ENCODE measurements around the gene ZSCAN12. TPM values are rescaled to one million over a fixed set of nuclear protein-coding genes. Genes with fewer than 3 reads are reported as not detected.

Gene ZSCAN12
- total and polyA plus RNA-seq, 12 donors = 1.2 to 3.5 (median 2.6) TPM

GRCh38 chr6:28349892-28350737 is 49.4 kb downstream of the ZSCAN12 start, which contains the start of gene ZKSCAN3:
Gene ZKSCAN3 (plus strand): TSS chr6:28349947. CDS start chr6:28359587, 9,640 bp downstream.
- Histone ChIP-seq H3K27ac (peak within 1 kb of the TSS; percentile 28 to 90 (median 78)), H3K4me1 (peaks cover 3 to 36% (median 24%) of the 10 kb centered on the region in 9 donors), H3K9me3 (no peaks in the 10 kb centered on the region), H3K36me3 (no peaks in the 10 kb centered on the region), H3K27me3 (no peaks in the 10 kb centered on the region), H3K4me3 (peak within 1 kb of the TSS; percentile 61 to 88 (median 78))
- WGBS, 2 donors = 1 to 2% methylated on average over 30 of the region's 30 CpGs
- intact Hi-C loops (cut with DNase I) = loop anchor here in 8 of 10 donors (2.0 to 10.0 kb wide), 9 partner anchors 13 to 445 kb away; partner anchors contain the start of genes ZSCAN26 (in 3 of the 8), ZSCAN9 (in 3 of the 8), NKAPL (in 1 of the 8) and PGBD1 (in 1 of the 8)
- DNase-seq (peak; percentile 82 to 85), ATAC-seq (peak; percentile 93 to 97 (median 96))
- TF ChIP-seq, protein P1, sequence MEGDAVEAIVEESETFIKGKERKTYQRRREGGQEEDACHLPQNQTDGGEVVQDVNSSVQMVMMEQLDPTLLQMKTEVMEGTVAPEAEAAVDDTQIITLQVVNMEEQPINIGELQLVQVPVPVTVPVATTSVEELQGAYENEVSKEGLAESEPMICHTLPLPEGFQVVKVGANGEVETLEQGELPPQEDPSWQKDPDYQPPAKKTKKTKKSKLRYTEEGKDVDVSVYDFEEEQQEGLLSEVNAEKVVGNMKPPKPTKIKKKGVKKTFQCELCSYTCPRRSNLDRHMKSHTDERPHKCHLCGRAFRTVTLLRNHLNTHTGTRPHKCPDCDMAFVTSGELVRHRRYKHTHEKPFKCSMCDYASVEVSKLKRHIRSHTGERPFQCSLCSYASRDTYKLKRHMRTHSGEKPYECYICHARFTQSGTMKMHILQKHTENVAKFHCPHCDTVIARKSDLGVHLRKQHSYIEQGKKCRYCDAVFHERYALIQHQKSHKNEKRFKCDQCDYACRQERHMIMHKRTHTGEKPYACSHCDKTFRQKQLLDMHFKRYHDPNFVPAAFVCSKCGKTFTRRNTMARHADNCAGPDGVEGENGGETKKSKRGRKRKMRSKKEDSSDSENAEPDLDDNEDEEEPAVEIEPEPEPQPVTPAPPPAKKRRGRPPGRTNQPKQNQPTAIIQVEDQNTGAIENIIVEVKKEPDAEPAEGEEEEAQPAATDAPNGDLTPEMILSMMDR (IDR thresholded peaks at IDR 0.05) = no peak

DNA sequence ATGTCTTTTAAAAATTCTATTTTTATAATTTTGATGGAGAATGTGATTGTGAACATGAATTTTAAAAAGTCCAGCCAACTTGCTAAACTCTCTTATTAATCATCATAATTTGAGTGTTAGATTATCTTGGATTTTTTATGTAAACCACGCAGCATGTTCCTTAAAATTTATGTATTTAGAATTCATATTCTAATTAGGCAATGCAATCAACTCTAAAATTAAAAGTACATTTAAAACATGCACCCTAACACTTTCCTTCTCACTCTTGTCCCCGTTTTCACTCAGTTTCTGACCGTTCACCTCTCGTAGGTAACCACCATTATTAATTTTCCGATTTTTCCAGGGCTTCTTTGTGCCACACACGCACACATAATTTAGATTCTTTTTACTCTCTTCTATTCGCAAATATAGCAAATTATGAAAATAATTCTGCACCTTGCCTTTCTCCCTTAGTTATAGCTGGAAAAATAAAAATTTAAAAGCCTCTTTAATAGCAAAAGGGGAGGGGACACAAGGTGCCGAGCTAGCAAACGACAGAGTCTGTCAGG is 50.1 kb downstream of the ZSCAN12 start:
- H3K36me3 ChIP-seq = no peaks in the 10 kb centered on the region
- DNase-seq = no peak
- H3K27me3 ChIP-seq = no peaks in the 10 kb centered on the region
- no peak for ATAC-seq
- H3K9me3 ChIP-seq = no peaks in the 10 kb centered on the region
- TF ChIP-seq, protein P1 (IDR thresholded peaks at IDR 0.05) = no peak
- peak overlapping the region; percentile 28 to 90 (median 78) for H3K27ac ChIP-seq
- 1 to 3% methylated on average over 9 of the region's 9 CpGs for WGBS, 2 donors
- intact Hi-C loops (cut with DNase I) = loop anchor here in 1 of 10 donors (10.0 kb wide), 1 partner anchor 65 kb away; the partner anchor contains the start of gene PGBD1
- peaks cover 0 to 29% (median 17%) of the 10 kb centered on the region in 9 donors for H3K4me1 ChIP-seq
- peak overlapping the region; percentile 61 to 88 (median 78) for H3K4me3 ChIP-seq

DNA sequence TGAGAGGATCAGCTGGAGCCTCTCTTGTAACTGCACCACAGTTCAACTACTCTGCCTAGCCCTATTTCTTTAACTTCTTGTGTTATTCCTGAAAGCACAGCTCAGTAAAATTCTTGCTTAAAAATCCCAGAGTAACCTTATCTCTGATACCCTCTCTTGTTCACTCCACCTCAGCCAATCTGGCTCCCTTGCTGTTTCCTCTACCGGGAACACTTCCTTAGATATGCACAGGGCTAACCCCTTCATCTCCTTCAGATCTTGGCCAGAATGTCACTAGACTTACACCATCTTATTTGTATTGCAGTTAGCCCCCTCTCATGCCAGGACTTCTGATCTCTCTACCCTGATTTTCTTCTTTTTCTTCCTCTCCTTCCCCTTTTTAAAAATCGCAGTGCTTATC is 52.4 kb downstream of the ZSCAN12 start:
- H3K9me3 ChIP-seq = no peaks in the 10 kb centered on the region
- peaks cover 0 to 26% (median 15%) of the 10 kb centered on the region in 9 donors for H3K4me1 ChIP-seq
- ATAC-seq = no peak
- no peak overlapping the region for H3K27ac ChIP-seq
- 24% methylated on average over 2 of the region's 2 CpGs for WGBS, 2 donors
- no peaks in the 10 kb centered on the region for H3K36me3 ChIP-seq
- intact Hi-C loops (cut with DNase I) = loop anchor here in 1 of 10 donors (10.0 kb wide), 1 partner anchor 62 kb away; the partner anchor contains the start of gene PGBD1
- no peak for DNase-seq
- TF ChIP-seq, protein P1 (IDR thresholded peaks at IDR 0.05) = no peak
- H3K4me3 ChIP-seq = no peak overlapping the region
- H3K27me3 ChIP-seq = no peaks in the 10 kb centered on the region

DNA sequence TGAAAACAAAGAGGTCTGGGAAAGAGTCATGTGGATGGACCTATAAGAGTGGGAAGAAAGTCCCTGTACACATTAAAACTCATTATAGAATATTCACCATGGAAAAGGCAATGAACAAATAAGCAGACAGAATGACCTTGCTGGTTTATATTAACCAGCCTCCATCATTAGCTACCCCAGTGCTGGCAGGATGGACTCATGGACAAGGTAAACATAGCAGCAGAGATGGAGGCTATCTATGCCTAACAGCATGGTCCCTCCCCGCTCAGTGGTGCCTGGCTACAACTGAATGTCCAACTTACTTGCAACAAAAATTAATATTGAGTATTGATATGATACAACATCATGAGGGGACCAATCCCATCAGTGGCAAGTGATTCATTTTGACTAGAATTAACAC is 54.3 kb downstream of the ZSCAN12 start:
- Histone ChIP-seq H3K9me3 (peaks cover 0 to 13% (median 0%) of the 10 kb centered on the region in 11 donors), H3K27ac (no peak overlapping the region), H3K4me1 (peaks cover 0 to 9% (median under 1%) of the 10 kb centered on the region in 9 donors), H3K36me3 (peaks cover 0 to 8% (median 0%) of the 10 kb centered on the region in 9 donors), H3K4me3 (no peak overlapping the region), H3K27me3 (no peaks in the 10 kb centered on the region)
- DNase-seq = no peak
- intact Hi-C loops (cut with DNase I) = loop anchor here in 1 of 10 donors (10.0 kb wide), 1 partner anchor 60 kb away; the partner anchor contains the start of gene PGBD1
- 97% methylated on average over 1 of the region's 1 CpG for WGBS, 2 donors
- no peak for ATAC-seq
- TF ChIP-seq, protein P1 (IDR thresholded peaks at IDR 0.05) = no peak
